ENCODE results near the gene SCIN. TPM values are rescaled to one million over a fixed set of nuclear protein-coding genes. Genes with fewer than 3 reads are reported as not detected.

SCIN gene
- polyA plus RNA-seq, 1 donor (not counting 4 experiments of a cell fraction or from before 2014, with no cell fraction given), result not detected

- dilution Hi-C loops (cut with MboI; ENCODE audit: extremely low pct_ligation_motif_present, low sequenced_read_pairs), result no loop called here
- Histone ChIP-seq H2AFZ (ENCODE audit: control insufficient read depth, low read length) (no peak overlapping the region), H4K20me1 (ENCODE audit: control insufficient read depth, extremely low read depth, insufficient read depth, low read length) (no peaks in the 10 kb centered on the region), H3K9ac (ENCODE audit: control insufficient read depth, extremely low read depth, insufficient read depth, low read length) (no peak overlapping the region), H3K79me2 (ENCODE audit: control insufficient read depth, insufficient read depth, low read length) (no peaks in the 10 kb centered on the region), H3K9me1 (ENCODE audit: control insufficient read depth, extremely low read depth, insufficient read depth, low read length) (no peaks in the 10 kb centered on the region), H3K4me1 (ENCODE audit: control insufficient read depth, extremely low read depth, insufficient read depth, low read length) (no peaks in the 10 kb centered on the region), H3K36me3 (ENCODE audit: control insufficient read depth in 2 of 2, extremely low read depth in 1 of 2, insufficient read depth in 2 of 2, low read length in 2 of 2) (no peaks in the 10 kb centered on the region), H3K9me3 (ENCODE audit: control insufficient read depth, low read depth, low read length) (no peaks in the 10 kb centered on the region), H3K4me3 (ENCODE audit: control insufficient read depth in 2 of 3, extremely low read depth in 1 of 3, insufficient read depth in 2 of 3, low read depth in 1 of 3, low read length in 3 of 3) (no peak overlapping the region), H3K27me3 (ENCODE audit: control insufficient read depth, extremely low read depth, insufficient read depth, low read length) (no peaks in the 10 kb centered on the region), H3K27ac (ENCODE audit: control insufficient read depth, insufficient read depth, low read length) (no peak overlapping the region), H3K4me2 (ENCODE audit: control insufficient read depth, extremely low read depth, insufficient read depth, low read depth, low read length) (no peak overlapping the region)
- FAIRE-seq, result no peak
- TF ChIP-seq CTCF (optimal IDR thresholded peaks at IDR 0.05 in 1 of 3, IDR thresholded peaks at IDR 0.05 in 1 of 3, conservative IDR thresholded peaks at IDR 0.05 in 1 of 3; ENCODE audit: extremely low read depth in 1 of 3, insufficient read depth in 2 of 3, low read length in 3 of 3) (no peak), EZH2 (IDR thresholded peaks at IDR 0.05; ENCODE audit: low read length) (no peak)
- no peak for DNase-seq (ENCODE audit: low read depth, low spot score)
Observed at GRCh38 chr7:12584930-12585329, 14.4 kb downstream of the SCIN start.

- no peak overlapping the region for H2AFZ ChIP-seq (ENCODE audit: control insufficient read depth, low read length)
- H3K79me2 ChIP-seq (ENCODE audit: control insufficient read depth, insufficient read depth, low read length), result no peaks in the 10 kb centered on the region
- H3K4me2 ChIP-seq (ENCODE audit: control insufficient read depth, extremely low read depth, insufficient read depth, low read depth, low read length), result no peak overlapping the region
- TF ChIP-seq CTCF (optimal IDR thresholded peaks at IDR 0.05 in 1 of 3, IDR thresholded peaks at IDR 0.05 in 1 of 3, conservative IDR thresholded peaks at IDR 0.05 in 1 of 3; ENCODE audit: extremely low read depth in 1 of 3, insufficient read depth in 2 of 3, low read length in 3 of 3) (no peak), EZH2 (IDR thresholded peaks at IDR 0.05; ENCODE audit: low read length) (no peak)
- no peak overlapping the region for H3K4me3 ChIP-seq (ENCODE audit: control insufficient read depth in 2 of 3, extremely low read depth in 1 of 3, insufficient read depth in 2 of 3, low read depth in 1 of 3, low read length in 3 of 3)
- H3K9ac ChIP-seq (ENCODE audit: control insufficient read depth, extremely low read depth, insufficient read depth, low read length), result no peak overlapping the region
- dilution Hi-C loops (cut with MboI; ENCODE audit: extremely low pct_ligation_motif_present, low sequenced_read_pairs), result no loop called here
- FAIRE-seq (no peak), DNase-seq (ENCODE audit: low read depth, low spot score) (no peak)
- H3K4me1 ChIP-seq (ENCODE audit: control insufficient read depth, extremely low read depth, insufficient read depth, low read length), result no peaks in the 10 kb centered on the region
- H3K27me3 ChIP-seq (ENCODE audit: control insufficient read depth, extremely low read depth, insufficient read depth, low read length), result no peaks in the 10 kb centered on the region
- H4K20me1 ChIP-seq (ENCODE audit: control insufficient read depth, extremely low read depth, insufficient read depth, low read length), result no peaks in the 10 kb centered on the region
- no peaks in the 10 kb centered on the region for H3K36me3 ChIP-seq (ENCODE audit: control insufficient read depth in 2 of 2, extremely low read depth in 1 of 2, insufficient read depth in 2 of 2, low read length in 2 of 2)
- no peak overlapping the region for H3K27ac ChIP-seq (ENCODE audit: control insufficient read depth, insufficient read depth, low read length)
- H3K9me3 ChIP-seq (ENCODE audit: control insufficient read depth, low read depth, low read length), result no peaks in the 10 kb centered on the region
- H3K9me1 ChIP-seq (ENCODE audit: control insufficient read depth, extremely low read depth, insufficient read depth, low read length), result no peaks in the 10 kb centered on the region
Observed at GRCh38 chr7:12586271-12586670, 15.8 kb downstream of the SCIN start.
